HG03095 (cell line): ENCODE data around the gene GPC1.

Experiments
- ATAC-seq: cut with Tn5 transposase; IDR thresholded peaks from one replicate; pipeline ENCODE4 v1.9.1; 2021; ENCODE audit warnings: moderate library complexity; ENCODE audit not compliant: unreplicated experiment

The GPC1 gene

GRCh38 chr2:240464514-240465241, 29.2 kb downstream of the GPC1 start:
- ATAC-seq, result no peak

GRCh38 chr2:240465268-240465764, 29.9 kb downstream of the GPC1 start:
- ATAC-seq, result no peak

GRCh38 chr2:240465765-240466578, 30.5 kb downstream of the GPC1 start:
- no peak for ATAC-seq

GRCh38 chr2:240466579-240467148, 31.2 kb downstream of the GPC1 start:
- ATAC-seq, result no peak

GRCh38 chr2:240467149-240467642, 31.7 kb downstream of the GPC1 start:
- no peak for ATAC-seq

GRCh38 chr2:240467659-240468302, 32.3 kb downstream of the GPC1 start:
- ATAC-seq, result no peak

- ATAC-seq, result no peak
Measured at GRCh38 chr2:240468303-240469238, 33.1 kb downstream of the GPC1 start.

GRCh38 chr2:240469239-240469636, 33.8 kb downstream of the GPC1 start:
- ATAC-seq, result no peak

GRCh38 chr2:240469740-240470139, 34.3 kb downstream of the GPC1 start:
- ATAC-seq, result no peak

- ATAC-seq, result no peak
Measured at GRCh38 chr2:240472078-240472790, 36.8 kb downstream of the GPC1 start.

- no peak for ATAC-seq
Measured at GRCh38 chr2:240473211-240473610, 37.7 kb downstream of the GPC1 start.

GRCh38 chr2:240477916-240478315, 42.5 kb downstream of the GPC1 start:
- ATAC-seq, result no peak

GRCh38 chr2:240478346-240479110, 43.1 kb downstream of the GPC1 start:
- ATAC-seq, result no peak

GRCh38 chr2:240479111-240479501, 43.6 kb downstream of the GPC1 start:
- no peak for ATAC-seq

- no peak for ATAC-seq
Measured at GRCh38 chr2:240480834-240481623, 45.6 kb downstream of the GPC1 start.

- ATAC-seq, result no peak
Measured at GRCh38 chr2:240481720-240482119, 46.3 kb downstream of the GPC1 start.

- no peak for ATAC-seq
Measured at GRCh38 chr2:240482141-240482540, 46.7 kb downstream of the GPC1 start.

- no peak for ATAC-seq
Measured at GRCh38 chr2:240491483-240491882, 56.0 kb downstream of the GPC1 start.
